GM21360 (cell line): ENCODE measurements around the gene COL21A1.

Source experiments
- ATAC-seq: cut with Tn5 transposase; IDR thresholded peaks from one replicate; pipeline ENCODE4 v1.9.1; 2021; ENCODE audit warnings: mild to moderate bottlenecking, moderate library complexity; ENCODE audit not compliant: unreplicated experiment

COL21A1 gene

DNA sequence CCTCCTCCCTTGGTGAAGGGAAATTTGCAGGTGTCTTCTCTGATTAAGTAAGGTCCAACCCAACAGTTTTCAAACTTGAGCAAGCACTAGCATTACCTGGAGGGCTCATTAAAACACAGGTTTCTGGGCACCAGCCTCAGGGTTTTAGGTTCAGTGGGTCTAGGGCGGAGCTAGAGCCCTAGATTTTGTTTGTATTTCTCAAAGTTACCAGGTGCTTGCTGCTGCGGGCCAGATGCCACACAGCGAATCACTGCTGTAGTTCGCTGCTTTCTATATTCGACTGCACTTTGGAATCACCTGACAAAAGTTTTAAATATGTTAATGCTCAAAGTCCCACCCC lies 869 bp downstream of the COL21A1 start:
- no peak for ATAC-seq

- no peak for ATAC-seq
These were observed 1.5 kb downstream of the COL21A1 start for GRCh38 chr6:56245903-56246351.

- ATAC-seq = no peak
These were observed 2.7 kb downstream of the COL21A1 start for GRCh38 chr6:56244528-56245253.

- no peak for ATAC-seq
These were observed 3.3 kb downstream of the COL21A1 start for GRCh38 chr6:56244089-56244488.

DNA sequence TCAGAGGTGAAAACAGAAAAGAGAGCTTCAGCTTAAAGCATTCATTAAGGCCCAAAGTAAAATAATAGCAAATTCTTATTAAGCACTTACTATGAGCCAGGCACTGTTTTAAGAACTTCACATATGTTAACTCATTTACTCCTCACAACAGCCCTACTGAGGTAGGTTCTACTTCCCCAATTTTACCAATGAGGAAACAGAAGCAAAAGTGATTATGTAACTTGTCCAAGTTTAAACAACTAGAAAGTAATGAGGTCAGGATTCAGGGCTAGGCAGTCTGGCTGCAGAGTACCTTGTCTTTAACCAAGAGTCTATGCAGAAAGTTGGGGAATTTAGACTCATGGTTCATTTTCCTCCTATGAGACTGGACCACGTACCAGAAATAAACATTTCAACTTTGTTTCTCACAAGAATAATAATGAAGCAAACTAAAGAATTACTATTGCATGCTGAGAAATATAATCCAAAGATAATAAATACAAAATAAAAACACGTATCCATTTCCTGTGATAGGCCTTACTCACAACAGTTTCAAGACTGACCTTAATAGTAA lies 3.8 kb downstream of the COL21A1 start:
- ATAC-seq = peak; percentile 56

GRCh38 chr6:56242346-56242745 lies 5.0 kb downstream of the COL21A1 start:
- no peak for ATAC-seq

DNA sequence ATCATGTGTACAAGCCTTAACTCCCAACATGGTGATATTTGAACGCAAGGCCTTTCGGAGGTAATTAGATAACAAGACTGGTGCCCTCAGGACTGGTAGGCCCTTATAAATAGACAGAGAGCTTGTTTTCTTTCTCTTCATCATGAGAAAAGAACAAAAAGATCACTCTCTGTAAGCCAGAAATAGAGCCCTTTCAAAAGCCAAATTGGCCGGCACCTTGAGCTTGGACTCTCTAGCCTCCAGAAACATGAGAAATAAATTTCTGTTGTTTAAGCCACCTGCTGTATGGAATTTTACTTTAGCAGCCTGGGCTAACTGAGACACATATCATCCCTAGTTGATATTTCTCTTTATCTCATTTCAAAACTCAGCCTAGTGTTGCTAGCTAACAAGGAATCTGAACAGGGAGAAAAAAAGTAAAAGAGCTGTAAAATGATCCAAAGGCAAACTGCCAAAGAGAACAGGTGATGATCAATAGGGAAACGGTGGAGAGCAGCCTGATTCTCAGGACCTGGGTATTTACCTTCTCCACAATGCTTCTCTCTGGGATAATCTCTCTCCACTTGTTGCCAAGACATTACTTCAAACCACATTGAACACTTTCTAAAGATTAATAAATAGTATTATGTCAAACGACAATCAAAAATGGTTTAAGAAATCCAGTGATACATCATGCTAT lies 6.1 kb downstream of the COL21A1 start:
- no peak for ATAC-seq

GRCh38 chr6:56238352-56238751 lies 9.0 kb downstream of the COL21A1 start:
- no peak for ATAC-seq

GRCh38 chr6:56235245-56235644 lies 12.1 kb downstream of the COL21A1 start:
- no peak for ATAC-seq

DNA sequence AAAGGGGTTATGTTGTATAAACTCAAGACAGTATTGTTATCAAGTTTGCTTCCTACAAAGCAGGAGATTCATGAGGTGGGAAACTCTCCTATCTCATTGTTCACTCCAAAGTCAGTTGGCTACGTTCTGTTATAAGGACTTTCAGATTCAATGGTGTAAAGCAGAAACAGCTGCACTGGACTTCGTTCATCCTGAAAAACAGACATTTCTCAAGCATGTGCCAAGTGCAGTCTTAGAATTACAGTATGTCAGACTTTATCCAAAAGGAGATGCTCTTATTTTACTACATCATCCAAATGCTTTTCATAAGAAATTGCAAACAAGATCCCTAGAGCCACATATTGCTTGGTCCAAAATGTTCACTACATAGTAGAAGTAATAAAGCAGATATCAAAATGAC lies 14.9 kb downstream of the COL21A1 start:
- no peak for ATAC-seq

DNA sequence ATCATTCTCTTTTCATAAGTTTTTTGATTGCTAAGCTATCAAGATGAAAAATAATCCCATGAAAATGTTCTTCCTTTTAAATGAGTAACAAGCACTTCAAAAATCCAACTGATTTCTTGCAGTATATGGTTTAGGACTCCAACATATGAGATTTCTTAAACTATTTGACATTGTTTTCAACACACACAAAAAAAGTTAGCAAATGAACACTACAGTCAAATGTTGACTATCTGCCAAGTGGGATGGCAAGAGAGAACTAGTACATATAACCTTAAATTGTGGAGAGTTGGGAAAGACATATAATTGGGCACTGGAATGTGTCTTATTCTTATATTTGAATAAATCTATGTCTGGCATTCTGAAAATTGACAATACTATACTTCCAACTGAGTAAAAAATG lies 15.6 kb downstream of the COL21A1 start:
- no peak for ATAC-seq

GRCh38 chr6:56230976-56231566 lies 16.3 kb downstream of the COL21A1 start:
- no peak for ATAC-seq

DNA sequence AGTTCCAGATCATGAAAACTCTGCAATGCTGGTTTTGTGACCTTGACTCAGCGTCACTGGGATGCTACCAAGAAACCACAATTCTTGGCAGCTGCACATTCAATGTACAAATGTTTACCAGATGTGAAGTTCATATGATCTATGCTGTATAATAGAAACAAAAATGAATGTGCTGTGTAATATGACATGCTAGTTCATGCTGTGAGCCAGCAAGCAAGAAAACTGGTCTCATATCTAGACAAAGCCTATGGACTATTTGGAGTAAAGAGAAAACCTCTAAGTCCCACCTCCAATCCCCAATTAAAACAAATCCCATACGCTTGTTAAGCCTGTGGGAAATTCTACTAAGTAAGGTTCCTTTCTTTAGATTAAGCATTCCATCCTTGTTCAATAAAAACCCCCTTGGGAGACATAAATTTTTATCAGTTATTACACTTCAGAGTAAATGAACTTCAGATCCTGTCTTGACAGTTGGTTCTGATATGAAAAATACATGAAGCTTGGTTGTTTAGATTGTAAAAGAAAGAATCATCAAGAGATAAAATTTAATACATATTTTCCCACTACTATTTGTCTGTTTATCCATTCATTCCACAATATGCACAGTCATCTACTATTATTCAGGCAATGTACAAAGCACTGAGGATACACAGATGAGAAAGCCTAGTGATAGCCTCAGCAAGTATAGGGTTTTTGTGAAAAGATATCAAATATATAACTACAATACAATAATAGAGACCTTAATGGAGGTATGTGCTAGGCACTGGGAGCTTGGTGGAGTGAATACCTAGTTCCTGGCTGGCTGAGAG lies 20.1 kb downstream of the COL21A1 start:
- ATAC-seq = no peak

DNA sequence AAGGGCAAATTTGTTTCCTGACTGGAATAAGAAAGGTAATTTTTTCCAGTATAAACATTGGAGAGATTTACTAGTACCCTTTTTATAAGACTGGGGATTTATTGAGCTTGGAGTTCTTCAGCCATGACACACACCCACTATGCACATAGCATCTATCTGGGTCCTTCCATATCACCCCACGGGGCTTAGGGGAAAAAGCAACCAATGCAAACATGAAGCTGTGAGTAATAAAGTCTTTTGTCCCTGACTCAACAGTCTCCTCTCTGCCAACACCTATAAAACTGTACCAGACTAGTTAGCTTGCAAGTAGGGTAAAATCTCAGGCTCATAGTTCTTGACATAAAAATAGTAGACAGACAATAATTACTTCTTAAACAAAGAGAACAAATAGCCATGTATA lies 23.4 kb downstream of the COL21A1 start:
- ATAC-seq = no peak

GRCh38 chr6:56222499-56222898 lies 24.9 kb downstream of the COL21A1 start:
- no peak for ATAC-seq

GRCh38 chr6:56220078-56220477 lies 27.3 kb downstream of the COL21A1 start:
- ATAC-seq = no peak

- no peak for ATAC-seq
These were observed 32.7 kb downstream of the COL21A1 start for GRCh38 chr6:56214703-56215101.

DNA sequence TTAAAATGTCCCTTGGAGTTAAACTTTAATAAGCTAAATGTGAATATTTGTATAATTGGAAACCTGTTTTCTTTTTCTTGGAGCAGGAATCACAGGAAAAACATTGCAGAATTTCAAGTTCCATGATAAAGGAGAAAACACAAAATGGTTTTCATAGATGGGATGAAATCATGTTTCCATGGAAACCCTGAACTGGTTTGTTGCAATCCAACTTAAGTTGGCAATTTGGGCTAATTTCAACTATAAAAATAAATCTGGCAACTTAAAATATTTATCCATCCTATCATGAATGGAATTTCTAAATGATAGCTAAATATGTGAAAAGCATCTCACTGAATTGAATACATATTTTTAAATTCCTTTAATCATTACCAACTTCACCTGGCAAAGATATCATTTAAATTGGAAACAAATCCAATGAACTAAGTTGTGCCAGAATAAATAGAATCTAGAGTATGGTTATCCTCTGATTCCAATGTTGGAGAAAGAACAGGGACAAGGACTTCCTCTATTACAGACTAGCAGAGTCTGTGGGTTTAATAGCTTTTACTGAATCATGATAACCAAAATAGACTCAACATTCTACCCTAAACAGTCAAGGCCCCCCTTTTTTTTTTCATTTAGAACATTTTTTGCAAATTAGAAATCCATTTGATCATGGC lies 33.2 kb downstream of the COL21A1 start:
- ATAC-seq = no peak

- ATAC-seq = no peak
These were observed 35.7 kb downstream of the COL21A1 start for GRCh38 chr6:56211724-56212123.

DNA sequence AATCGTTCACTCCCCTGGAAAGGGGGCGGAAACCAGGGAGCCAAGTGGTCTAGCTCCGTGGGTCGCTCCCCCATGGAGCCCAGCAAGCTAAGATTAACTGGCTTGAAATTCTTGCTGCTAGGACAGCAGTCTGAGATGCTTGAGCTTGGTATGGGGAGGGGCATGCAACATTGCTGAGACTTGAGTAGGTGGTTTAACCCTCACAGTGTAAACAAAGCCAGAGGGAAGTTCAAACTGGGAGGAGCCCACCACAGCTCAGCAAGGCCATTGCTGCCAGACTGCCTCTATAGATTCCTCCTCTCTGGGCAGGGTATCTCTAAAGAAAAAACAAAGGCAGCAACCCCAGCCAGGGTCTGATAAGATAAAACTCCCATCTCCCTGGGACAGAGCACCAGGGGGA lies 43.2 kb downstream of the COL21A1 start:
- no peak for ATAC-seq

DNA sequence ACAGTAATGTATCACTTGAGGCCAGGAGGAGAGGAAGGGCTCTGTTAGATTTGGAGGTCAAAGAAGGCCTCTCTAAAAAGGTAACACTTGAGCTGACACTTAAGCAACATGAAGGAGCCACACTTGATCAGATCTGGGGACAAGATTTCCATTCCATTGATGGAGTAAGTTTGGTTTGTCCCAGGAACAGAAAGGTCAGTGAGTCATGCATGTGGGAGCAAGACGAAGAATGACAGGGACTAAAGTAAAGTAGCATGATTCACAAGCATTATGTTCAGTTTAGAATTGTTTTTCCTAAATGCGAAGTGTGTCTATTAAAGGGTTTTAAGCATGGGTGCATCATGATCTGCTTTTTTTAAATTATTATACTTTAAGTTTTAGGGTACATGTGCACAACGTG lies 47.4 kb downstream of the COL21A1 start:
- ATAC-seq = no peak
